C1 segment of cervical spinal cord (tissue), 14 donors: ENCODE results near the gene SPATA25.

Source experiments
- DNase-seq, 14 donors: peaks; one replicate each; lab custom pipeline; 2025; lab: John Stamatoyannopoulos, UW

The SPATA25 gene

DNA sequence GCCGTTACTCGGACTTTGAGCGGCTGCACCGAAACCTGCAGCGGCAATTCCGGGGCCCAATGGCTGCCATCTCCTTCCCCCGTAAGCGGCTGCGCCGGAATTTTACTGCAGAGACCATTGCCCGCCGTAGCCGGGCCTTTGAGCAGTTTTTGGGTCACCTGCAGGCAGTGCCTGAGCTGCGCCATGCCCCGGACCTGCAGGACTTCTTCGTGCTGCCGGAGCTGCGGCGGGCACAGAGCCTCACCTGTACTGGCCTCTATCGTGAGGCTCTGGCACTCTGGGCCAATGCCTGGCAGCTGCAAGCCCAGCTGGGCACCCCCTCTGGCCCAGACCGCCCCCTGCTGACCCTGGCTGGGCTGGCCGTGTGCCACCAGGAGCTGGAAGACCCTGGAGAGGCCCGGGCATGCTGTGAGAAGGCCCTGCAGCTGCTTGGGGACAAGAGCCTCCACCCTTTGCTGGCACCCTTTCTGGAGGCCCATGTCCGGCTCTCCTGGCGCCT lies 46.7 kb downstream of the SPATA25 start:
- peak in 1 of 14 donors; percentile 10 for DNase-seq

- no peak for DNase-seq
Observed at GRCh38 chr20:45836841-45837240, 50.6 kb downstream of the SPATA25 start.
